Testis (tissue), 2 donors: Measurements from ENCODE around the gene TMEM256.

ENCODE experiments used
- POLR2A ChIP-seq: fragments of 450-650 bp; IDR thresholded peaks from one replicate; pipeline ENCODE4 v1.6.1; 2017; ENCODE audit warnings: antibody characterized with exemption, mild to moderate bottlenecking, moderate library complexity
- TF ChIP-seq, protein P1 (sequence below), 3 experiments: fragments of 450-650 bp in 2 of 3; fragments of 200-600 bp in 1 of 3; sonication (generic) in 1 of 3; IDR thresholded peaks; one replicate each; pipeline ENCODE4 v1.5.1; 2016 to 2019; ENCODE audit warnings: antibody characterized with exemption in 3 of 3, mild to moderate bottlenecking in 2 of 3, moderate library complexity in 1 of 3

DNA sequence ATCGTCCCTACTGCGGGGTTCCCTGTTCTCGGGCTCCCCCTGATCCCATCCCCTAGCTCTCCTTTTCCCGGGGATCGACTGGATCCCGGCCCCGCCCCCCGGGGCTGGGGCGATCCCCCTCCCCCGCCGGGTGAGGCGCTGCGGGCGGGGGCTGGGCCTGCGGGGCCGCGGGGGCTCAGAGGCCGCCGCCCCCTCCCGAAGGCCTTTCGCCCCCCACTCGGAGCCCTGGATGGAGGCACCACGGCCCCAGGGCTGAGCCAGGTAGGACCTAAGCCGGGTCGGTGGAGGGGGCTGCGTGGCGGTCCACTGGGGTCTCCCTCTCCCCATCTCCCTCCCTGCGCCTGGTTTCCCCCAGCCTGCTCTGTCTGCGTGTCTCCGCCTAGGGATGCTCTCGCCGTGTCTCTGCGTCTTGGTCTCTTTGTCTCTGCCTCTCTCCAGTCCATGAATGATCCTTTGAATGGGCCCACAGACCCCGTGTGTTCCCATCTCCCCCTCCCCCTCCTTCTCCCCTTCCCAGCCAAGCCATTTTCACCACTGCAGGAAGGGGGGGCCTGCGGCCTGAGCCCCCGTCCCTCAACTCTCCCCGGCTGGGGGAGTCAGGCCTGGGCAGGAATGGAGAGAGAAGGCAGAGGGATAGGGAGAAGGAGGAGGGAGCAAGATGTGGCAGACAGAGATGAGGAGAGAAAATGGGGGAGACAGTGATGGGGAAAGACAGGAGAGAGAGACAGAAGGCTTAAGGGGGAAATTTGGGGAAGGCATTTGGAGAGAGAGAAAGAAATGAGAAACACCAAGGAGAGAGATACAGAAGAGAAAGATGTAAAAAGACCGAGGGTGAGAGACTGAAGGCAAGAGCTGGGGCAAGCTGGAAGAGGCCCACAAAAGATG lies 1.7 kb upstream of the TMEM256 start:
- TF ChIP-seq POLR2A = no peak
- TF ChIP-seq, protein P1, sequence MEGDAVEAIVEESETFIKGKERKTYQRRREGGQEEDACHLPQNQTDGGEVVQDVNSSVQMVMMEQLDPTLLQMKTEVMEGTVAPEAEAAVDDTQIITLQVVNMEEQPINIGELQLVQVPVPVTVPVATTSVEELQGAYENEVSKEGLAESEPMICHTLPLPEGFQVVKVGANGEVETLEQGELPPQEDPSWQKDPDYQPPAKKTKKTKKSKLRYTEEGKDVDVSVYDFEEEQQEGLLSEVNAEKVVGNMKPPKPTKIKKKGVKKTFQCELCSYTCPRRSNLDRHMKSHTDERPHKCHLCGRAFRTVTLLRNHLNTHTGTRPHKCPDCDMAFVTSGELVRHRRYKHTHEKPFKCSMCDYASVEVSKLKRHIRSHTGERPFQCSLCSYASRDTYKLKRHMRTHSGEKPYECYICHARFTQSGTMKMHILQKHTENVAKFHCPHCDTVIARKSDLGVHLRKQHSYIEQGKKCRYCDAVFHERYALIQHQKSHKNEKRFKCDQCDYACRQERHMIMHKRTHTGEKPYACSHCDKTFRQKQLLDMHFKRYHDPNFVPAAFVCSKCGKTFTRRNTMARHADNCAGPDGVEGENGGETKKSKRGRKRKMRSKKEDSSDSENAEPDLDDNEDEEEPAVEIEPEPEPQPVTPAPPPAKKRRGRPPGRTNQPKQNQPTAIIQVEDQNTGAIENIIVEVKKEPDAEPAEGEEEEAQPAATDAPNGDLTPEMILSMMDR (IDR thresholded peaks at IDR 0.05) = no peak
